Duodenal mucosa (tissue), 2 donors: Measurements from ENCODE around the gene DHRS1.

ENCODE experiments used
- H3K27ac ChIP-seq: one replicate; pipeline ENCODE4 v1.7.0; 2013; ENCODE audit warnings: low read depth, low read length
- H3K27me3 ChIP-seq, 2 donors: one replicate each; pipeline ENCODE4 v1.7.0; 2013; ENCODE audit warnings: low read length in 2 of 2, control low read depth in 1 of 2; ENCODE audit not compliant: insufficient read depth in 2 of 2, control insufficient read depth in 1 of 2
- H3K36me3 ChIP-seq, 2 donors: one replicate each; pipeline ENCODE4 v1.7.0; 2013; ENCODE audit warnings: low read length in 2 of 2, control low read depth in 1 of 2; ENCODE audit not compliant: insufficient read depth in 2 of 2, control insufficient read depth in 1 of 2
- H3K4me1 ChIP-seq, 2 donors: one replicate each; pipeline ENCODE4 v1.7.0; 2013; ENCODE audit warnings: low read length in 2 of 2, control low read depth in 1 of 2; ENCODE audit not compliant: insufficient read depth in 2 of 2, control insufficient read depth in 1 of 2
- H3K4me3 ChIP-seq, 2 donors: one replicate each; pipeline ENCODE4 v1.7.0; 2013; ENCODE audit warnings: low read length in 2 of 2, low read depth in 1 of 2
- H3K9ac ChIP-seq, 2 donors: one replicate each; pipeline ENCODE4 v1.7.0; 2013; ENCODE audit warnings: low read length in 2 of 2, low read depth in 1 of 2
- H3K9me3 ChIP-seq, 2 donors: one replicate each; pipeline ENCODE4 v1.7.0; 2013; ENCODE audit warnings: low read length in 2 of 2, control low read depth in 1 of 2; ENCODE audit not compliant: control insufficient read depth in 1 of 2

DHRS1 gene

DNA sequence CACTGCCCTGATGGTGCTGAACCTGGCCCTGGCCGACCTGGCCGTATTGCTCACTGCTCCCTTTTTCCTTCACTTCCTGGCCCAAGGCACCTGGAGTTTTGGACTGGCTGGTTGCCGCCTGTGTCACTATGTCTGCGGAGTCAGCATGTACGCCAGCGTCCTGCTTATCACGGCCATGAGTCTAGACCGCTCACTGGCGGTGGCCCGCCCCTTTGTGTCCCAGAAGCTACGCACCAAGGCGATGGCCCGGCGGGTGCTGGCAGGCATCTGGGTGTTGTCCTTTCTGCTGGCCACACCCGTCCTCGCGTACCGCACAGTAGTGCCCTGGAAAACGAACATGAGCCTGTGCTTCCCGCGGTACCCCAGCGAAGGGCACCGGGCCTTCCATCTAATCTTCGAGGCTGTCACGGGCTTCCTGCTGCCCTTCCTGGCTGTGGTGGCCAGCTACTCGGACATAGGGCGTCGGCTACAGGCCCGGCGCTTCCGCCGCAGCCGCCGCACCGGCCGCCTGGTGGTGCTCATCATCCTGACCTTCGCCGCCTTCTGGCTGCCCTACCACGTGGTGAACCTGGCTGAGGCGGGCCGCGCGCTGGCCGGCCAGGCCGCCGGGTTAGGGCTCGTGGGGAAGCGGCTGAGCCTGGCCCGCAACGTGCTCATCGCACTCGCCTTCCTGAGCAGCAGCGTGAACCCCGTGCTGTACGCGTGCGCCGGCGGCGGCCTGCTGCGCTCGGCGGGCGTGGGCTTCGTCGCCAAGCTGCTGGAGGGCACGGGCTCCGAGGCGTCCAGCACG is 16.4 kb upstream of the DHRS1 start:
- Histone ChIP-seq H3K9ac (peak overlapping the region; percentile 33 to 40), H3K27ac (peak overlapping the region; percentile 64), H3K9me3 (no peaks in the 10 kb centered on the region), H3K27me3 (peaks cover 15 to 24% of the 10 kb centered on the region in 2 donors), H3K4me3 (peak overlapping the region in 1 of 2 donors; percentile 43), H3K4me1 (peaks cover 30 to 50% of the 10 kb centered on the region in 2 donors), H3K36me3 (no peaks in the 10 kb centered on the region)

DNA sequence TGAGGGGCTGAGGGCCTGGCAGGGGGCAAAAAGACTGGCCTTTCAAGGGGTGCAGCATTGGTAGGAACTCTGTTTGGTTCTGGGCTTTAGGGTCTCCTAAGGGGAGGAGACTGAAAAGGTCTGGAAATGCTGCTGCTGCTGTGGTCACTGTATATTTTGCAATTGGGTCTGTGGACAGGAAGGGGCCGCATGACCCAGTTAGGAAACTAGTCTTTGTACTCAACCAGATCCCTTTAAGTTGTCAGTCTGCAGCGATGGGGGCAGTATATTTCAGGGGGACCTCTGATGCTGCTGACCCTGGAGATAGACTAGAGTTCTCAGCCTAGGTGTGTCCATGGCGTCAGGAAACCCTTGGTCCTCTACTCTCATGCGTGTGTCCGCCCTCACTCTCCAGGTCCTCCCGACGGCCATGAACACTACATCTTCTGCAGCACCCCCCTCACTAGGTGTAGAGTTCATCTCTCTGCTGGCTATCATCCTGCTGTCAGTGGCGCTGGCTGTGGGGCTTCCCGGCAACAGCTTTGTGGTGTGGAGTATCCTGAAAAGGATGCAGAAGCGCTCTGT is 15.7 kb upstream of the DHRS1 start:
- H3K9ac ChIP-seq = peak overlapping the region; percentile 33 to 40
- no peaks in the 10 kb centered on the region for H3K36me3 ChIP-seq
- peak overlapping the region; percentile 64 for H3K27ac ChIP-seq
- peaks cover 34 to 54% of the 10 kb centered on the region in 2 donors for H3K4me1 ChIP-seq
- no peaks in the 10 kb centered on the region for H3K9me3 ChIP-seq
- H3K27me3 ChIP-seq = peaks cover 15 to 22% of the 10 kb centered on the region in 2 donors
- H3K4me3 ChIP-seq = peak overlapping the region in 1 of 2 donors; percentile 43

DNA sequence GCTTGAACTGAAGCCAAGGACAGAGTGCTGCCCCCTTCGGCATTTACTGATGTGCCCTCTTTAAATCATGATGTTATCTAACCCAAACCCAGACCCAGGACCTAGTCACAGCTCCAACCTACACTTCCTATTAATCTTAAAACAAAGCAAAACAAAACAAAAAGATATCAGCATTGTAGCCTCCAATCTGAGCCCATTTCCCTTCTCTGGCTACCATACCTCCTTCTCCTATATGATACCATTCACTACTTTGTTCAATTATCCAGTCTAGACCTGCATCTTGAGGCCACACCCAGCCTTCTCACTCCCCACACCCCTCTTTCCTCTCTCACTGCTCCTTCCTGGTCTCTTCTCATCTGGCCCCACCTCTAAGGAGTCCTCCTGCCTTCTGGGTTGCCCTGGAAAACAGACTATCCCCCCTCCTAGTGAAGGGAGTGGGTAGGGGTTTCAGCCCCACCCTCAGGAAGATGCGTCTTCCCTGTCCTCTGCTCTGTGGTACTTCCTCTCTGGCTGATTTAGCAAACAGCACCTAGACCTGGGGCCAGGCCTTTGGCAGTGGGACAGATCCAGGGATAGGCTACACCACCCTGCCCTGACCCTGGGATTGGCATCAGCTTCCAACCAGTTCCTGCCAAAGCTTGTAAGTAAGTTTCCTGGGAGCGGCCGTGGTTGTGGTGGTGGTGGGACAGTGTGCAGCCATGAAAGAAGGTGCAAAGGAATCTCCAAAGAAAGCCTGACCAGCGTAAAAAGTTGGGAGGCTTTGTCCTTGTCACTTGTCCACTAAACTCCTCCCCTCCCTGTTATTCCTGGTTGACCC is 15.0 kb upstream of the DHRS1 start:
- Histone ChIP-seq H3K9me3 (no peaks in the 10 kb centered on the region), H3K9ac (peak overlapping the region in 1 of 2 donors; percentile 40), H3K4me1 (peaks cover 41 to 62% of the 10 kb centered on the region in 2 donors), H3K4me3 (peak overlapping the region in 1 of 2 donors; percentile 4), H3K27ac (no peak overlapping the region), H3K27me3 (peaks cover 9 to 17% of the 10 kb centered on the region in 2 donors), H3K36me3 (no peaks in the 10 kb centered on the region)

DNA sequence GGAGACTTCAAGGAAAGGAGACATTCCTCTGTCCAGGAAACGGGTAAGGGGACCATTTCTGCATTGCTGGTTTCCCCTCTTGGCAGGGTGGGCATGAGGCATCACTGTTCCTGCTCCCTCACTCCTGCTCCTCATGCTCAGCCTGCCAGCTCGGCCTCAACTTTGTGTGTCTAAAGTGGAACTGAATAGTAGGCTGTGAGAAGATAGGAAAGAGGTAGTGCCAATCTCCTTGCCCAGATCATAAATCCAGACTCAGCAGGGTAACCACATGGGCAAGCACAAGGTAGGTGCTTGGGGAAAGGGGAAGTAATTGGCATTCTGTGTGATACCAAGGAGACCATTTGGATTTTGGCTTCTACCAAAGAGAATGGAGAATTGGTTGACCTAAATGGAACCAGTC is 14.3 kb upstream of the DHRS1 start:
- Histone ChIP-seq H3K27ac (no peak overlapping the region), H3K9me3 (no peaks in the 10 kb centered on the region), H3K9ac (no peak overlapping the region), H3K4me3 (peak overlapping the region in 1 of 2 donors; percentile 4), H3K27me3 (peaks cover 6 to 11% of the 10 kb centered on the region in 2 donors), H3K4me1 (peaks cover 48 to 69% of the 10 kb centered on the region in 2 donors), H3K36me3 (no peaks in the 10 kb centered on the region)

DNA sequence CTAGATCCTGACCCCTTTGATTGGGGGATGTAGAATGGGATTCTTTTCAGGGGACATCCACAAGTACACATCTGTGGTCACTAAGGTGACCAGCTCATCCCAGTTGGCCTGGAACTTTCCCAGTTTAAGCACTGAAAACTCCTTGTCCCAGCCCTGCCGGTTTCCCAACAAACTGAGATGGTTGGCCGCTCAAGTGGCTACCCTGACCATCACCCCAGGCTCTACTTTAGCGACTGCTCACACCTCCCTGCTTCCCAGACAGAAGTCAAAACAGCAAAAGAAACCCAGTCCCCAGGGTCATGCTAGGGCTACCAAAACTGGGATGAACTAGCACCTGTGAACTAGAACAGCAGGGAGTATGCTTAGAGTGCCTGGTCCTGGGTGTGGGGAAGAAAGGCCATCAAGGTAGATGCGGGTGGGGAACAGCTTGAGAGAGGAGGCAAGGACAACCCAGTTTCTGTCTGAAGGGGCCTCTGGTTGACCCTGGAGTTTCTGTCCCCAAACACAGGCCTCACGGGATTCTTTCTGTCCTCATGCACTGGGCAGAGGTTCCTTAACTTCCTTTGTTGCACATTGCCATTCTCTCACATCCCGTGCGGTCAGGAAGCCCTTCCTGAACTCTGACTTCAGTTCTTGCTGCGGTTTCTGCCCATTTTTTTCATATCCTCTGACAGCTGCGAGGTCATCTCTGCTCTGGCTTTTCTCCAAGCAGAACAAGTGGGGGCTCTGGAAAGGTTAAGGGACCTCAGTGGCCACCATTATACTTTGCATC is 13.3 kb upstream of the DHRS1 start:
- Histone ChIP-seq H3K4me1 (peaks cover 58 to 79% of the 10 kb centered on the region in 2 donors), H3K36me3 (no peaks in the 10 kb centered on the region), H3K27me3 (peaks cover 0 to 8% of the 10 kb centered on the region in 2 donors), H3K9me3 (no peaks in the 10 kb centered on the region), H3K4me3 (peak overlapping the region in 1 of 2 donors; percentile 11), H3K27ac (peak overlapping the region; percentile 2), H3K9ac (no peak overlapping the region)

DNA sequence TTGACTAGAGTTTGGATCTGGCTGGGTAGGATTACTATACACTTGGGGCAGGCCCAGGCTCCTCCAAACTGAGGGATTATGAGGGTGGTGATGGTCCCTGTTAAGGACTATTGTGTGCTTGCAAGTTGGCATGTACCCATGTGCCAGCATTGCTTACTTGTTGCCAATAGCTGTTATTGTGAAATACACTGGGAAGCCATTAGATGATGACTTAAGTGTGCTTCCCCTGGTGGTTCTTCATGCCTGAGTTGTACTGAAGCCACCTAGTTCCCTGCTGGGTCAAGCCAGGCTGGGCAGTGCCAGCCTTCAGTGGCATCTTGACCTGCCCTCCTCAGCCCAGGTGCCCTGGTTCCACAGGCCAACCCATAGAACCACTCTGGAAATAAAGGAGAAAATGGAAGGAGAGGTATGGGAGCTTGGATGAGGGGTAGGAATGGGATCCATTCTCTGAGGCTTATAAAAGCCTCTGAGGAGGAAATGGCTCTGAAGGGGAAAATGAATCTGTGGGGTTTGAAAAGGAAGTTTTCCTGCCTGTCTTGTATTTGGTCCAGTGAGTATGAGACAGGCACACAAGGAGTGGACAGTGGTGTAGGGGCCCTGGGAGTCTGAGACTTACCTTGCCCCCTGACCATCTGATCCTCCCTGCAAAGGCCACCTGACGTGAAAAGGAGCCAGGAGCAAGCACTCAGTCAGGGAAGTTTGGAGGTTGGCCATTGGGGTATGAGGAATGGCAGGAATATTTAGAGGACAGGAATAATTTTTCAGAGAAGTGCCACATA is 12.4 kb upstream of the DHRS1 start:
- Histone ChIP-seq H3K27ac (peak overlapping the region; percentile 71), H3K4me3 (peak overlapping the region; percentile 59 to 69), H3K36me3 (no peaks in the 10 kb centered on the region), H3K27me3 (peaks cover 0 to 5% of the 10 kb centered on the region in 2 donors), H3K9ac (peak overlapping the region; percentile 55 to 61), H3K4me1 (peaks cover 63 to 83% of the 10 kb centered on the region in 2 donors), H3K9me3 (no peaks in the 10 kb centered on the region)

DNA sequence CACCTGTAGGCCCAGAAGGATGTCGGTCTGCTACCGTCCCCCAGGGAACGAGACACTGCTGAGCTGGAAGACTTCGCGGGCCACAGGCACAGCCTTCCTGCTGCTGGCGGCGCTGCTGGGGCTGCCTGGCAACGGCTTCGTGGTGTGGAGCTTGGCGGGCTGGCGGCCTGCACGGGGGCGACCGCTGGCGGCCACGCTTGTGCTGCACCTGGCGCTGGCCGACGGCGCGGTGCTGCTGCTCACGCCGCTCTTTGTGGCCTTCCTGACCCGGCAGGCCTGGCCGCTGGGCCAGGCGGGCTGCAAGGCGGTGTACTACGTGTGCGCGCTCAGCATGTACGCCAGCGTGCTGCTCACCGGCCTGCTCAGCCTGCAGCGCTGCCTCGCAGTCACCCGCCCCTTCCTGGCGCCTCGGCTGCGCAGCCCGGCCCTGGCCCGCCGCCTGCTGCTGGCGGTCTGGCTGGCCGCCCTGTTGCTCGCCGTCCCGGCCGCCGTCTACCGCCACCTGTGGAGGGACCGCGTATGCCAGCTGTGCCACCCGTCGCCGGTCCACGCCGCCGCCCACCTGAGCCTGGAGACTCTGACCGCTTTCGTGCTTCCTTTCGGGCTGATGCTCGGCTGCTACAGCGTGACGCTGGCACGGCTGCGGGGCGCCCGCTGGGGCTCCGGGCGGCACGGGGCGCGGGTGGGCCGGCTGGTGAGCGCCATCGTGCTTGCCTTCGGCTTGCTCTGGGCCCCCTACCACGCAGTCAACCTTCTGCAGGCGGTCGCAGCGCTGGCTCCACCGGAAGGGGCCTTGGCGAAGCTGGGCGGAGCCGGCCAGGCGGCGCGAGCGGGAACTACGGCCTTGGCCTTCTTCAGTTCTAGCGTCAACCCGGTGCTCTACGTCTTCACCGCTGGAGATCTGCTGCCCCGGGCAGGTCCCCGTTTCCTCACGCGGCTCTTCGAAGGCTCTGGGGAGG is 11.3 kb upstream of the DHRS1 start, which contains the start of gene LTB4R:
LTB4R (plus strand) TSS at position 857 of the 959 bp plus-strand sequence. CDS start 4,150 bp downstream, outside the sequence.
- Histone ChIP-seq H3K4me1 (peaks cover 62 to 81% of the 10 kb centered on the region in 2 donors), H3K36me3 (peaks cover 6 to 7% of the 10 kb centered on the region in 2 donors), H3K9ac (peak within 1 kb of the TSS; percentile 55 to 61), H3K4me3 (peak within 1 kb of the TSS; percentile 59 to 69), H3K27ac (peak within 1 kb of the TSS; percentile 71), H3K9me3 (no peaks in the 10 kb centered on the region), H3K27me3 (peaks cover 0 to 3% of the 10 kb centered on the region in 2 donors)

DNA sequence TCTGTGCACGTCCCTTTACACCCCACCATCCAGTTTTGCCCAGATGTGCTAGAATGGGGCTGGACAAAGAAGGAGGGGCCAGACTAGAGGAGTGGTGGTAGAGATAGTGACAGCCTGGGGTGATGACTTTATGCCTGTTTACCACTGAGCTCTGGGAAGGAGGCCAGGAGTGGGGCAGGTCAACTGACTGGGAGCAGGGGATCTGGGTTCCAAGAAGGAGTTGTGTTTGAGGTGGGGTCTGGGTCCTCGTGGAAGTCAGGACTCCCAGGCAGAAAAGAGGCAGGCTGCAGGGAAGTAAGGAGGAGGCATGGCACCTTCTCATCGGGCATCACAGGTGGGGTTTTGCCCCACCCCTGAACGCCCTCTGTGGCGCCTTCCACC is 10.7 kb upstream of the DHRS1 start:
- H3K9ac ChIP-seq = peak overlapping the region; percentile 55 to 61
- no peaks in the 10 kb centered on the region for H3K9me3 ChIP-seq
- peak overlapping the region; percentile 59 to 69 for H3K4me3 ChIP-seq
- peaks cover 13 to 14% of the 10 kb centered on the region in 2 donors for H3K36me3 ChIP-seq
- H3K27ac ChIP-seq = peak overlapping the region; percentile 71
- H3K4me1 ChIP-seq = peaks cover 55 to 81% of the 10 kb centered on the region in 2 donors
- H3K27me3 ChIP-seq = peaks cover 0 to under 1% of the 10 kb centered on the region in 2 donors
